HCT116 (cell line): ENCODE measurements around the gene COX6B2. TPM values are rescaled to one million over a fixed set of nuclear protein-coding genes. Genes with fewer than 3 reads are reported as not detected.

ENCODE experiments used
- ATAC-seq: fragments of 200-7000 bp; cut with Tn5 transposase; 2 replicates; pipeline ENCODE4 v1.9.1; 2020; ENCODE audit warnings: mild to moderate bottlenecking, moderate library complexity
- BruUV-seq: library from RNA; stranded (reverse); fragments of 400-500 nt; replicated peaks from 2 replicates; lab custom pipeline; 2021; lab: Mats Ljungman, UMichigan
- CTCF ChIA-PET: fragments of 300-600 bp; sonication (Branson Sonifier 250); formaldehyde crosslinking; loops from one replicate; lab custom pipeline; 2021; ENCODE audit warnings: antibody characterized with exemption; lab: Charles Lee
- POLR2A ChIA-PET: fragments of 300-600, 350-600 bp; sonication (Branson Sonifier 250); formaldehyde crosslinking; loops from one replicate; lab custom pipeline; 2021; ENCODE audit warnings: antibody characterized with exemption; lab: Charles Lee
- RAD21 ChIA-PET, 2 experiments: fragments of 300-600 bp; sonication (Branson Sonifier 250); formaldehyde crosslinking; loops; one replicate each; lab custom pipeline; 2023; ENCODE audit warnings: low total read pairs in 2 of 2; ENCODE audit not compliant: uncharacterized antibody in 2 of 2, unreplicated experiment in 2 of 2, low non-redundant PET in 1 of 2; lab: Charles Lee
- DNase-seq: peaks from one replicate; pipeline ENCODE4 v3.0.0-alpha.2; 2010; ENCODE audit warnings: low read depth, low spot score
- H2AFZ ChIP-seq: fragments of 200-600 bp; shearing (Covaris generic), sonication (generic); 2 replicates; pipeline ENCODE4 v1.6.1; 2017; ENCODE audit warnings: low read depth, mixed run types, mixed read lengths, antibody characterized with exemption, low read length; ENCODE audit not compliant: poor library complexity, severe bottlenecking
- H3K27ac ChIP-seq: 2 replicates; pipeline ENCODE4 v1.5.1; 2012; ENCODE audit warnings: low read depth, low read length
- H3K27me3 ChIP-seq: fragments of 200-600 bp; sonication (generic); 2 replicates; pipeline ENCODE4 v1.6.1; 2016; ENCODE audit warnings: mixed run types, low read length, mixed read lengths; ENCODE audit not compliant: insufficient read depth
- H3K36me3 ChIP-seq, 2 experiments: fragments of 200-500 bp in 1 of 2; fragments of 200-600 bp in 1 of 2; sonication (Bioruptor generic) in 1 of 2; sonication (generic) in 1 of 2; 2 replicates each; pipeline versions ENCODE4 v1.5.1 to v1.6.1; 2014 to 2016; ENCODE audit warnings: low read length in 2 of 2, inconsistent platforms in 1 of 2, mixed read lengths in 1 of 2, mixed run types in 1 of 2; ENCODE audit not compliant: insufficient read depth in 2 of 2, control insufficient read depth in 1 of 2
- H3K4me1 ChIP-seq, 2 experiments: fragments of 200-600 bp in 1 of 2; sonication (generic) in 1 of 2; 2 replicates each; pipeline versions ENCODE4 v1.5.1 to v1.6.1; 2012 to 2017; ENCODE audit warnings: low read length in 2 of 2, inconsistent platforms in 1 of 2, mild to moderate bottlenecking in 1 of 2, mixed read lengths in 1 of 2, mixed run types in 1 of 2, moderate library complexity in 1 of 2; ENCODE audit not compliant: insufficient read depth in 2 of 2, control insufficient read depth in 1 of 2
- H3K4me2 ChIP-seq: fragments of 200-600 bp; sonication (generic); 2 replicates; pipeline ENCODE4 v1.6.1; 2017; ENCODE audit warnings: mixed run types, low read length, mixed read lengths
- H3K4me3 ChIP-seq, 2 experiments: fragments of 200-600 bp in 1 of 2; sonication (generic) in 1 of 2; replicated peaks in 1 of 2; 2 replicates each; pipeline ENCODE4 v1.5.1; 2011 to 2016; ENCODE audit warnings: low read length in 2 of 2, control low read depth in 1 of 2, low read depth in 1 of 2, mild to moderate bottlenecking in 1 of 2, mixed read lengths in 1 of 2, mixed run types in 1 of 2
- H3K79me2 ChIP-seq: fragments of 200-600 bp; sonication (generic); 2 replicates; pipeline ENCODE4 v1.6.1; 2017; ENCODE audit warnings: mild to moderate bottlenecking, mixed run types, low read length, moderate library complexity, mixed read lengths; ENCODE audit not compliant: insufficient read depth
- H3K9ac ChIP-seq: fragments of 200-600 bp; sonication (generic); 2 replicates; pipeline ENCODE4 v1.6.1; 2016; ENCODE audit warnings: low read length, mixed read lengths
- H3K9me2 ChIP-seq: fragments of 200-600 bp; sonication (generic), shearing (Covaris generic); 2 replicates; pipeline ENCODE4 v1.6.1; 2017; ENCODE audit warnings: mixed run types, mild to moderate bottlenecking, moderate library complexity; ENCODE audit not compliant: insufficient read depth
- H3K9me3 ChIP-seq, 2 experiments: fragments of 200-500 bp in 1 of 2; fragments of 200-600 bp in 1 of 2; sonication (Bioruptor generic) in 1 of 2; sonication (generic) in 1 of 2; 2 replicates each; pipeline ENCODE4 v1.6.1; 2014 to 2017; ENCODE audit warnings: low read length in 2 of 2, mixed read lengths in 2 of 2, inconsistent platforms in 1 of 2, low read depth in 1 of 2, mild to moderate bottlenecking in 1 of 2, mixed run types in 1 of 2, moderate library complexity in 1 of 2; ENCODE audit not compliant: control insufficient read depth in 1 of 2, insufficient read depth in 1 of 2
- H4K20me1 ChIP-seq: fragments of 200-600 bp; sonication (generic), shearing (Covaris generic); 2 replicates; pipeline ENCODE4 v1.6.1; 2017; ENCODE audit warnings: mixed run types, mild to moderate bottlenecking, moderate library complexity; ENCODE audit not compliant: insufficient read depth
- ELF1 ChIP-seq: IDR thresholded peaks from 2 replicates; pipeline ENCODE4 v1.6.1; 2012; ENCODE audit warnings: low read depth, borderline replicate concordance
- EZH2phosphoT487 ChIP-seq: fragments of 200-600 bp; IDR thresholded peaks from 2 replicates; pipeline ENCODE4 v1.6.1; 2018; ENCODE audit warnings: antibody characterized with exemption, borderline replicate concordance
- JUND ChIP-seq: IDR thresholded peaks from 2 replicates; pipeline ENCODE4 v1.6.1; 2012
- MAX ChIP-seq: IDR thresholded peaks from 2 replicates; pipeline ENCODE4 v1.6.1; 2012
- YY1 ChIP-seq: IDR thresholded peaks from 2 replicates; pipeline ENCODE4 v1.6.1; 2011; ENCODE audit warnings: low read length, low read depth, moderate library complexity, mild to moderate bottlenecking; ENCODE audit not compliant: insufficient replicate concordance; ENCODE audit errors: extremely low read depth
- intact Hi-C: fragments of 100-400 bp; cut with micrococcal nuclease; formaldehyde crosslinking; loops from 2 replicates; pipeline ENCODE4 v1.10.0; 2022
- total RNA-seq: library from RNA; stranded (reverse); gene quantifications from one replicate; pipeline ENCODE4 v1.2.1, GENCODE V29; 2021; ENCODE audit not compliant: unreplicated experiment
- TF ChIP-seq, protein P1 (sequence below): IDR thresholded peaks from 2 replicates; pipeline ENCODE4 v1.6.1; 2012; ENCODE audit warnings: low read depth

Gene COX6B2
- total RNA-seq, 1 experiment from 2014 or later, result 2.4 TPM

DNA sequence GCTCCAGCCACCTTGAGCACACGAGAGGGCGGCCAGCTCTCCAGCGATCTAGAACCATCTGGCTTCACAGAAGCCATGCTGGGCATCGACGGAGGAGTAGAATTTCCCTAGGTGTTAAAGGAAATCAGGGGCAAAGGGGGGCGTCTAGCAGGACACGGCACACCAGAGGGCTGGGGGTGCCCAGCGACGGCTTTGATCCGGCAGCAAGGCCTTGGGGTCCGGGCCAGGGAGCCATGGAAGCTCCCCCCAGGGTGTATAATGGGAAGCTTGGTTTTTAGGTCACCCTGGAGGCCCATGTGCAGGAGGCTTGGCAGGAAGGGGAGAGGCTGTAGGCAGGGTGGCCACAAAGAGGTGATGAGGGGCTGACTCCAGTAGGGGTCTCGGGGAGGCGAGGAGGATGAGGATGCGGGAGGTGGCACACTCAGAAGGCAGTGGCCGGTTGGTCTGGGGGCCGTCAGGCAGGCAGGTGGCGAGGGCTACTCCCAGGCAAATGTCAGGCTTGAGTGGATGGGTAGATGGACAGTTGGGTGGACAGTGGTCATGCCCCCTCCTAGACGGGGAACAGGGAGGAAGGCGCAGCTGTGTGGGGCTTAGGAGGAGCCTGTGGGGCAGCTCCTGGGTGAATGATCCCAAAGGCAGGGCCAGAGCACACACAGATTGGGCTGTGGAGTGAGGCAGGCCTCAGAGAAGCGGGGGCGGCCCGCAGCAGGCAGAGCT, 9.3 kb downstream of the COX6B2 start:
- H2AFZ ChIP-seq, result no peak overlapping the region
- peak overlapping the region; percentile 17; the same call in 1 of the 2 replicates for H3K4me2 ChIP-seq
- peak overlapping the region; percentile 31; the same call in 1 of the 2 replicates for H3K27ac ChIP-seq
- H4K20me1 ChIP-seq, result no peaks in the 10 kb centered on the region
- peaks cover 10 to 31% of the 10 kb centered on the region in 2 experiments; a peak in 3 of 4 replicates for H3K4me1 ChIP-seq
- H3K36me3 ChIP-seq, result peaks cover 4 to 5% of the 10 kb centered on the region in 2 experiments; a peak in 3 of 4 replicates
- ChIA-PET CTCF (interaction anchor here (1.2 kb wide), 1 partner anchor 44 kb away, joined by 3 read pairs; no protein-coding TSS in a partner anchor), POLR2A (no interaction called here), RAD21 (no interaction called here)
- ATAC-seq (no peak), DNase-seq (no peak)
- H3K9ac ChIP-seq, result no peak overlapping the region
- no TSS peak for BruUV-seq
- no peaks in the 10 kb centered on the region for H3K27me3 ChIP-seq
- H3K79me2 ChIP-seq, result peaks cover 6% of the 10 kb centered on the region; the same call in 1 of the 2 replicates
- H3K9me3 ChIP-seq, result no peaks in the 10 kb centered on the region
- no peak for TF ChIP-seq JUND
- TF ChIP-seq MAX, result no peak
- TF ChIP-seq YY1, result no peak
- TF ChIP-seq, protein P1, sequence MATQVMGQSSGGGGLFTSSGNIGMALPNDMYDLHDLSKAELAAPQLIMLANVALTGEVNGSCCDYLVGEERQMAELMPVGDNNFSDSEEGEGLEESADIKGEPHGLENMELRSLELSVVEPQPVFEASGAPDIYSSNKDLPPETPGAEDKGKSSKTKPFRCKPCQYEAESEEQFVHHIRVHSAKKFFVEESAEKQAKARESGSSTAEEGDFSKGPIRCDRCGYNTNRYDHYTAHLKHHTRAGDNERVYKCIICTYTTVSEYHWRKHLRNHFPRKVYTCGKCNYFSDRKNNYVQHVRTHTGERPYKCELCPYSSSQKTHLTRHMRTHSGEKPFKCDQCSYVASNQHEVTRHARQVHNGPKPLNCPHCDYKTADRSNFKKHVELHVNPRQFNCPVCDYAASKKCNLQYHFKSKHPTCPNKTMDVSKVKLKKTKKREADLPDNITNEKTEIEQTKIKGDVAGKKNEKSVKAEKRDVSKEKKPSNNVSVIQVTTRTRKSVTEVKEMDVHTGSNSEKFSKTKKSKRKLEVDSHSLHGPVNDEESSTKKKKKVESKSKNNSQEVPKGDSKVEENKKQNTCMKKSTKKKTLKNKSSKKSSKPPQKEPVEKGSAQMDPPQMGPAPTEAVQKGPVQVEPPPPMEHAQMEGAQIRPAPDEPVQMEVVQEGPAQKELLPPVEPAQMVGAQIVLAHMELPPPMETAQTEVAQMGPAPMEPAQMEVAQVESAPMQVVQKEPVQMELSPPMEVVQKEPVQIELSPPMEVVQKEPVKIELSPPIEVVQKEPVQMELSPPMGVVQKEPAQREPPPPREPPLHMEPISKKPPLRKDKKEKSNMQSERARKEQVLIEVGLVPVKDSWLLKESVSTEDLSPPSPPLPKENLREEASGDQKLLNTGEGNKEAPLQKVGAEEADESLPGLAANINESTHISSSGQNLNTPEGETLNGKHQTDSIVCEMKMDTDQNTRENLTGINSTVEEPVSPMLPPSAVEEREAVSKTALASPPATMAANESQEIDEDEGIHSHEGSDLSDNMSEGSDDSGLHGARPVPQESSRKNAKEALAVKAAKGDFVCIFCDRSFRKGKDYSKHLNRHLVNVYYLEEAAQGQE, result no peak
- TF ChIP-seq EZH2phosphoT487, result no peak
- no peak for TF ChIP-seq ELF1
- intact Hi-C loops, result no loop called here
- H3K4me3 ChIP-seq, result no peak overlapping the region
- no peaks in the 10 kb centered on the region for H3K9me2 ChIP-seq
